ENCODE measurements around the gene NPM3. TPM values are rescaled to one million over a fixed set of nuclear protein-coding genes. Genes with fewer than 3 reads are reported as not detected.

The NPM3 gene
- total RNA-seq, 2 donors from 2014 or later = 43.7 to 47.4 TPM

DNA sequence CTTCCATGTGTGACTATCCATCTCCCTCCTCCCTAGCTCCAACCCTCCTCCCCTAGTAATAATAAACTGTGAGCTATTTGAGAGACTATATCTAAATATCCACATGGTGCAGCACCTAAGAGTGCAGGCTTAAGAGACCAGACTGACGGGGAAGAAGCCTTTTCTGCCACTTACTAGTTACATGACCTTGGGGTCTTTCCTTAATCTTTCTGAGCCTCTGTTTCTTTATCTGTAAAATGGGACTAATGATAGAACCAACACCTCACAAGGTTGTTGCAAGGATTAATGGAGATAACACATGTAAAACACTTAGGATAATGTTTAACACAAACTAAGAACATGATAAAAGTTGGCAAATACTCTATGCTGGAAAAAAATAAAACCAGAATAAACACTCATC is 51.1 kb downstream of the NPM3 start:
- Histone ChIP-seq H3K9me3 (no peaks in the 10 kb centered on the region), H3K4me1 (replicated peaks) (no peaks in the 10 kb centered on the region), H3K27ac (no peak overlapping the region), H3K27me3 (replicated peaks; ENCODE audit: insufficient read depth) (no peaks in the 10 kb centered on the region), H3K36me3 (no peaks in the 10 kb centered on the region), H3K4me3 (no peak overlapping the region)
- 83% methylated on average over 1 of the region's 1 CpG for WGBS
- no peak for DNase-seq (ENCODE audit: low spot score)
- intact Hi-C loops (cut with DNase I) = no loop called here
- no peak for TF ChIP-seq POLR2AphosphoS5 (IDR thresholded peaks at IDR 0.05)
- TF ChIP-seq, protein P1, sequence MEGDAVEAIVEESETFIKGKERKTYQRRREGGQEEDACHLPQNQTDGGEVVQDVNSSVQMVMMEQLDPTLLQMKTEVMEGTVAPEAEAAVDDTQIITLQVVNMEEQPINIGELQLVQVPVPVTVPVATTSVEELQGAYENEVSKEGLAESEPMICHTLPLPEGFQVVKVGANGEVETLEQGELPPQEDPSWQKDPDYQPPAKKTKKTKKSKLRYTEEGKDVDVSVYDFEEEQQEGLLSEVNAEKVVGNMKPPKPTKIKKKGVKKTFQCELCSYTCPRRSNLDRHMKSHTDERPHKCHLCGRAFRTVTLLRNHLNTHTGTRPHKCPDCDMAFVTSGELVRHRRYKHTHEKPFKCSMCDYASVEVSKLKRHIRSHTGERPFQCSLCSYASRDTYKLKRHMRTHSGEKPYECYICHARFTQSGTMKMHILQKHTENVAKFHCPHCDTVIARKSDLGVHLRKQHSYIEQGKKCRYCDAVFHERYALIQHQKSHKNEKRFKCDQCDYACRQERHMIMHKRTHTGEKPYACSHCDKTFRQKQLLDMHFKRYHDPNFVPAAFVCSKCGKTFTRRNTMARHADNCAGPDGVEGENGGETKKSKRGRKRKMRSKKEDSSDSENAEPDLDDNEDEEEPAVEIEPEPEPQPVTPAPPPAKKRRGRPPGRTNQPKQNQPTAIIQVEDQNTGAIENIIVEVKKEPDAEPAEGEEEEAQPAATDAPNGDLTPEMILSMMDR (IDR thresholded peaks at IDR 0.05) = no peak
- TF ChIP-seq POLR2A (IDR thresholded peaks at IDR 0.05) = no peak

Other genes starting within 250 kb of the NPM3 start
- gene POLL, start 195.2 kb downstream of the NPM3 start, total RNA-seq = 10 to 100 TPM; 23.2 to 44.7 TPM
- gene DPCD, start 195.1 kb downstream of the NPM3 start, total RNA-seq = 10 to 100 TPM; 23.9 to 66.1 TPM
- gene FBXW4, start 88.3 kb downstream of the NPM3 start, total RNA-seq = 10 to 100 TPM; 61.3 to 92.2 TPM
- 1 to 10 TPM in 1 of 2 donors, not detected in 1; 1.2 TPM for gene FGF8, start 7.3 kb downstream of the NPM3 start, total RNA-seq
- gene OGA, start 35.0 kb upstream of the NPM3 start, total RNA-seq = 100 to 1,000 TPM in 1 of 2 donors, 10 to 100 TPM in 1; 82.5 to 143 TPM
- 1 to 10 TPM; 2.6 to 3.0 TPM for gene KCNIP2, start 60.4 kb upstream of the NPM3 start, total RNA-seq